Medulla oblongata (tissue), 1 donor: Measurements from ENCODE around the gene PET100.
"Not testable (repeated sequence)": the region's sequence is repeated elsewhere in the genome, so short reads cannot be mapped to it uniquely, and the experiment has no call there.

Experiments
- DNase-seq: peaks from one replicate; pipeline ENCODE4 v3.0.0-alpha.2; 2015; ENCODE audit errors: extremely low spot score

The PET100 gene

DNA sequence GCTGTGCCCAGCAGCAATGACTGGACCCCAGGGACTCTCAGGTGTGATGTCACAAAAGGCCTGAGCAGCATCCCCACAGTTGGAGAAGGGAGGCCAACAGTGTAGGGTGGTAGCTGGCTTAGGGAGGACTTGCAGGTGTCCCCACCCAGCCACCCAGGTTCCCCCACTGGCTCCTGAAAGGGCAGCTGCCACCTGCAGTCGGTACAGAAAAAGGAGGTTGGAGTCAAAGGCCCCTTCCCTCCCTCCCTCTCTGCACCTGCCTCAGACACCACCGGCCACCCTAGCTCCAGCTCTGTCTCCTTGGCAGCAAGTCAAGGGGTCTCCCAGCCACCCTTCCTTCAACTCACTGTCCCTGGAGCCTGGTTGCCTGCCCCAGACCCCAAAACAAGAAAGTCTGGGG lies 4.1 kb downstream of the PET100 start, which contains the start of gene PCP2:
Gene PCP2, minus strand, starts transcription at position 22 of the 400 bp plus-strand sequence. CDS start 262 bp downstream, outside the sequence.
- DNase-seq, result no peak

DNA sequence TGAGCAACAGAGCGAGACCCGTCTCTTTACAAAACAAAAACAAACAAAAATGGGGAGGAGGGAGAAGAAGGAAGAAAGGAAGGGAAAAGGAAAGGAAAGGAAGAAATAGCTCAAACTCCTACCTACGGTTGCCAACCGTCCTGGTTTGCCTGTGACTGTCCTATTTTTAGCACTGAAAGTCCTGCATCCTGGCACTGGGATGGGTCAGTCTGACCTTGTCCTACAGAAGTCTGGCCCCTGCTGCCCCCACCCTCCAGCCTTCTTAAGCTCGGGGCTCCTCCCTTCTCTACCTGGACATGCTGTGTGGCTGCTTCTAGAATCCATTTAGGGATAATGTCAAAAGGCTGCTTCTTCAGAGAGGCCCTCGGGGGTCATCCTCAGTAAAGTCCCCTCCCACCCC lies 6.1 kb downstream of the PET100 start:
- no peak for DNase-seq

DNA sequence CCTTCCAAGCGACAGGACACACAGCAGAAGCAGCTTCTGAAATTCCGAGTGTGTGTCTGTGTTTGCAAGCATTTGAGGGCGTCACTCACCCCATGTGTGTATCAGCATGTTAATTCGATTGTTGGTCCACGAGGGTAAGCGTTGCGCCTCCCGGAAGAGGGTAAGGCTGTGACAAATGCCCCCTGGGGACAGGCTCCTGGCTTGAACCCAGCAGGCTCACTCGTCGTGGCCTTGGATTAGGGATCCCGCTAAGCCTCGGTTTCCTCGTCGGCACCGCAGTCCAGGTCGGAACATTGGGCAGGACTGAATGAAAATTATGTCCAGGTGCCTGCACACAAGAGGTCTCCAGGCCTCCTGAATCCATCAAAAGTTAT lies 6.7 kb downstream of the PET100 start:
- no peak for DNase-seq

DNA sequence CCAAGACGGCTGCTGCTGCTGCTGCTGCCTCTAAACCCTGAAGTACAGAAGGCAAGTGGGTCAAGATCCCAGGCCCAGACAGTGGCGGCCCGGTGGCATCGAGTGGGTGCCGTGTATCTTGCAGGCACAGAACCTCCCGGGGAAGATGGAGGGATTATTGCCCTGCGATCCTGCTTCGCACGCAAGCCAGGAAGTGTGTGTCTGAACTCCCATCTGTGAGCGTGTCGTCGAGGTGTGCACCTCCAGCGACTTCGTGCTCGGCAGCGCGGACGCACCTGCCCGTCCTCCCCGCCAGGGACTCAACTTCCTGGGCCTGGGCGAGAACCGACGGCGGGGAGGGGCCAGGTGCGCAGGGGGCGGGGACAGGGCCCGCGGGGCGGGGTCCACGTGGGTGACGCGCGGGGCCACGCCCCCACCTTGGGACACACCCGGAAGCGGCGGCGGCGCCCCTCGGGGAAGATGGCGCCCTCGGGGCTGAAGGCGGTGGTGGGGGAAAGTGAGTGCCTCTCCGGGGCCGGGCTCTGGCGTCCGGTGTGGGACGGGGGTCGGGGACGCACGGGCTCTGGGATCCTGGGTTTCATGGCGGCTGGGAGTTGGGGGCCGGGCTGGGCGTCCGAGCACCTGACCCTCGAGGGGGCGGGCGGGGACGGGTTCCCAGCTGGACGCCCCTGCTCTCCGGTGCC lies 7.2 kb downstream of the PET100 start, which contains the start of gene STXBP2:
Gene STXBP2, plus strand, starts transcription at position 420 of the 683 bp plus-strand sequence. Its CDS starts 40 bp downstream, at position 460.
- no peak for DNase-seq

DNA sequence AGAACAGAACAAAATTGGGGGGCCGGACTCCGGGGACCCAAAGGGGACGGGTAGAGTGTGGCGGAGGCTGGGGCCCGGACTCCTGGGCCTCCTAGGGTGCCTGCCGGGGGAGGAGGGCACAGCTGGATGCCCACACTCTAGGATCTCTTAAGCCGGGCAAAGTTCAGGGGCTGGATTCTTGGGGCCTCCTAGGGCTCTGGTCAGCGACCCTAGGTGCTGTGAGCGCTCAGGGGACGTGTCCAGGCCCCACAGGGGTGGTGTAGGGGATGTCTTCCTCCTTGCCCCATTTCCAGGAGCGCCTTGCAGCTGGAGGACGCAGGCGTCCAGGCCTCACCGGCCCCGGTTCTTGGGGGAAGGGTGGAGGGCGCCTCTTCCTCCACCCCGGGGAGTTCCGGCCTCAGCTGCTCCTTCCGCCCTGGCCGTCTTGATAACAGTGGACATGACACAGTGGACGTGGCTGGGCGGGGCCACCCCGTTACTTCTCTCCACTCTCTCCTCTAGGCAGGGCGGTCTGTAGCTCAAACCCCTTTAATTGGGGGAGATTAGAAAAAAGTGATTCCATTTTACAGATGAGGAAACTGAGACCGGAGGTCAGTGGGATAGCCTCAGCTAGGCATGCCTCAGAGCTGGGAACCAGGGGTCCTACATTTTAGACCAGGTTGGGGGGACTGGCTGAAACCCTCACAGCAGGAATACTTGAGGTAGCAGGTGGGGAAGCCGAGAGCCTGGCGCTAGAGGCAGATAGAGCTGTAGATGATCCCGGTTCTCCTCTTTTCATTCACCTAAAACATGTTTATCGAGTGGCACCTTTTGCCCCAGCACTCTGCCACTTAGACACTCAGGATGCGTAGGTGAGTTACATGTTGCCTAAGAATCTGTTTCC lies 8.0 kb downstream of the PET100 start:
- DNase-seq, result no peak

DNA sequence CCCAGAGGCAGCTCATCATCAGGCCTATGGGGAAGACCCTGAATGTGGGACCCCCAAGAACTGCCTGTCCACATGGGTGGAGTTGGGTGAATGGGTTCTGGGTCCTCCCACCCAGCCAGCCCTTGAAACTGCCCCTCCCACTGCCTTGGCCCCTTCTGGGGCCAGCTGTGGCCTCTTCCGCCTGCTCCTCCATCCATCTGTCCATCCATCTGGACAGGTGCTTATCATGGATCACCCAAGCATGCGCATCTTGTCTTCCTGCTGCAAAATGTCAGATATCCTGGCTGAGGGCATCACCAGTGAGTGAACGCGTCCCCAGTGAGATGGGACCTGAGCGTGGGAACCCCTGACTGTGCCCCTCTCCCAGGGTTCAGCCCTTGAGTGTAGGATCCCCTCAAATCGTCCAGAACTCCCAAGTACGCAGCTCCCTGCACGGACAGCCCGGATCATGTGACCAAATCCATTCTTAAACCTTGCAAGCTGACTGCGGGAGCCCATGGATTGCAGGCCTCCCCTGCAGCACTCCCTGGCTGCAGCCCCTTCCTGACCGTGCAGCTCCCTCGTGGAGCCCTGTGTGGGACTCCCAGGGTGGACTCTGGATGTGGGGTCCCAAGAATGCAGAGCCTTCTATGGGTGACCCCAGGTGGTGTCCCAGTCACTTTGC lies 9.3 kb downstream of the PET100 start:
- DNase-seq, result no peak

DNA sequence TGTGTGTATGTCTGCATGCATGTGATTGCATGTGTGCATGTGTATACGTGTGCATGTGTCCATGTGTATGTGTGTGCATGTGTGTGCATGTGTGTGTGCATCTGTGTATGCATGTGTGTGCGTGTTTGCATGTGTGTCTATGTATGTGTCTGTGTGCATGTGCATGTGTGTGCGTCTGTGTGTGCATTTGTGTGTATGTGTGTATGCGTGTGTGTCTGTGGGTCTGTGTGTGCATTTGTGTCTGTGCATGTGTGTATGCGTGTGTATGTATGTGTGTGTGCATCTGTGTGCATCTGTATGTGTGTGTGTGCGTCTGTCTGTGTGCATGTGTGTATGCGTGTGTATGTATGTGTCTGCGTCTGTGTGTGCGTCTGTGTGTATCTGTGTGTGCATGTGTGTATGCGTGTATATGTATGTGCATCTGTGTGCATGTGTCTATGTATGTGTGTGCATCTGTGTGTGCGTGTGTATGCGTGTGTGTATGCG lies 10.3 kb downstream of the PET100 start:
- DNase-seq, result no peak

DNA sequence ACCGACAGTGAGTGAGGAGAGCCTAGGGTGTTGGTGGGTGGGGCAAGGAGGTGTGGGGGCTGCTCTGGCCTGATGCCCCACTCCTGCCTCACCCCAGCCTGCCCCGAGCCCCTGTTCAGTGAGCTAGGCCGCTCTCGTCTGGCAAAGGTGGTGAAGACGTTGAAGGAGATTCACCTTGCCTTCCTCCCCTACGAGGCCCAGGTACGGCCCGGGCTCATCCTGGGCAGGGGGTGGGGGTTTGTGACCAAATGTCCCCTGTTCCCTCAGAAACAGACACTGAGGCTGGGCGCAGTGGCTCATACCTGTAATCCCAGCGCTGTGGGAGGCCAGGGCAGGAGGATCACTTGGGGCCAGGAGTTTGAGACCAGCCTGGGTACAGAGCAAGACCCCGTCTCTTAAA lies 11.2 kb downstream of the PET100 start:
- DNase-seq, result no peak

DNA sequence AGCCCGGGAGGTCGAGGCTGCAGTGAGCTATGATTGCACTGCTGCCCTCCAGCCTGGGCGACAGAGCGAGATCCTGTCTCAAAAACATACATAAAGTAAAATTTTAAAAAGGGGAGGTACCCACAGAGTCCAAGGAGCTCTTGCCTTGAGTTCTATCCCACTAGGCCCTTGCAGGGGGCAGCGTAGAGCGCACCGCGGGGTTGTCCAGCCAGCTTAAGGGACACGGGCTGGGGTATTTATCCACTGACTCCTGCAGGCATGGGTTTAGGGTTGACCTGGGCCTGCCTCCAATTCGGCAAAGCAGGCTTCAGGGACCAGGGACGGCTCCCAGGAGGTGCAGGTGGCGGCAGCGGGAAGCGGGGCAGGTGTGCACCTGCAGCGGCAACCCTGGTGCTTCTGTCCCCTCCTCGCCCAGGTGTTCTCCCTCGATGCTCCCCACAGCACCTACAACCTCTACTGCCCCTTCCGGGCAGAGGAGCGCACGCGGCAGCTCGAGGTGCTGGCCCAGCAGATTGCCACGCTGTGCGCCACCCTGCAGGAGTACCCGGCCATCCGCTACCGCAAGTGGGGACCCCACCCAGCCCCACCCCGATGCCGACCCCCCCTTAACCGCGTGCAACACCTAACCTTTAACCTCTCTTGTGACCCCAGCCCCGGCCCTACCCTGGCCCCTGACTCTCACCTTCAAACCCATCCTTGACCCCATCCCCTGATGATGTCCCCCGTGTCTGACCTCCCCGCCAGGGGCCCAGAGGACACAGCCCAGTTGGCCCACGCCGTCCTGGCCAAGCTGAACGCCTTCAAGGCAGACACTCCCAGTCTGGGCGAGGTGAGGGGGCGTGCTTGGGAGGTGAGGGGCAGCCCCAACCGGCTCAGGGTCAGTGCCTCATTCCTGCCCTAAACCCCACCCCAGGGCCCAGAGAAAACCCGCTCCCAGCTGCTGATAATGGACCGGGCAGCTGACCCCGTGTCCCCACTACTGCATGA lies 12.0 kb downstream of the PET100 start:
- DNase-seq, result no peak

DNA sequence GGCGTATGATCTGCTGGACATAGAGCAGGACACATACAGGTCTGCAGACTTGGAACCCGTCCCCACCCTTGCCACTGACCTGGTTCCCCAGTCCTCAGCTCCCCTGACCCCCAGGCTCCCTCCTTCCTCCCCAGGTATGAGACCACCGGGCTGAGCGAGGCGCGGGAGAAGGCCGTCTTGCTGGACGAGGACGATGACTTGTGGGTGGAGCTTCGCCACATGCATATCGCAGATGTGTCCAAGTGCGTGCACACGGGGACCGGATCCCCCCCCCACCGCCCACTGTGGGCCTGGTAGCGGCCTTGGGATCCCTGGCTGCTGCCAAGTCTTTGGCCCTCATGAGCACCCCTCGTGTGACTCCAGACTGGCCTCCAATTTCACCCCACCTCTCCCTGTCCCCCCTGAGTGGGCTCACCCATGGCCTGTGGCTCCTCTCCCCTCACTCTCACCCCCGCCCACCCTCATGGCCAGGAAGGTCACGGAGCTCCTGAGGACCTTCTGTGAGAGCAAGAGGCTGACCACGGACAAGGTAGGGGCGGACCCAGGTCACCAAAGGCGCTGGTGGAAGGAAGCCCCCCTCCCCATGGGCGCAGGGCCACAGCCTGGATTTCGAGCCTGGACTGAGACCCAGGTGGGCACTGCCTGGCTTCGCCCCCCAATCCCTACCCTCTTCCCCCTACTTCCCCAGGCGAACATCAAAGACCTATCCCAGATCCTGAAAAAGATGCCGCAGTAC lies 12.9 kb downstream of the PET100 start:
- DNase-seq, result no peak

DNA sequence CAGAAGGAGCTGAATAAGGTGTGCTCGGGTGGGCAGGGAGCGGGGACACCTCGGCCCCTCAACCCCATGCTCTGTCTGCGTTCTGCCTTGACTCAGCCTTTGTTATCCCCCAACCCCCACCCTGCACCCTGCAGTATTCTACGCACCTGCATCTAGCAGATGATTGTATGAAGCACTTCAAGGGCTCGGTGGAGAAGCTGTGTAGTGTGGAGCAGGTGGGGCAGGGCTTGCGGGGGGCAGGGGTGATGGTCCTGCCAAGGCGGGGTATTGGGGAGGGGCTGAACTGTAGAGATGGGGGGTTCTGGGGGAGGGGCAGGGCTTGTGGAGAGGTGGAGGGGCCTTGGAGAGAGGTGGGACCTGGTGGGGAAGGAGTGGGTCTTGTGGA lies 13.4 kb downstream of the PET100 start:
- no peak for DNase-seq

DNA sequence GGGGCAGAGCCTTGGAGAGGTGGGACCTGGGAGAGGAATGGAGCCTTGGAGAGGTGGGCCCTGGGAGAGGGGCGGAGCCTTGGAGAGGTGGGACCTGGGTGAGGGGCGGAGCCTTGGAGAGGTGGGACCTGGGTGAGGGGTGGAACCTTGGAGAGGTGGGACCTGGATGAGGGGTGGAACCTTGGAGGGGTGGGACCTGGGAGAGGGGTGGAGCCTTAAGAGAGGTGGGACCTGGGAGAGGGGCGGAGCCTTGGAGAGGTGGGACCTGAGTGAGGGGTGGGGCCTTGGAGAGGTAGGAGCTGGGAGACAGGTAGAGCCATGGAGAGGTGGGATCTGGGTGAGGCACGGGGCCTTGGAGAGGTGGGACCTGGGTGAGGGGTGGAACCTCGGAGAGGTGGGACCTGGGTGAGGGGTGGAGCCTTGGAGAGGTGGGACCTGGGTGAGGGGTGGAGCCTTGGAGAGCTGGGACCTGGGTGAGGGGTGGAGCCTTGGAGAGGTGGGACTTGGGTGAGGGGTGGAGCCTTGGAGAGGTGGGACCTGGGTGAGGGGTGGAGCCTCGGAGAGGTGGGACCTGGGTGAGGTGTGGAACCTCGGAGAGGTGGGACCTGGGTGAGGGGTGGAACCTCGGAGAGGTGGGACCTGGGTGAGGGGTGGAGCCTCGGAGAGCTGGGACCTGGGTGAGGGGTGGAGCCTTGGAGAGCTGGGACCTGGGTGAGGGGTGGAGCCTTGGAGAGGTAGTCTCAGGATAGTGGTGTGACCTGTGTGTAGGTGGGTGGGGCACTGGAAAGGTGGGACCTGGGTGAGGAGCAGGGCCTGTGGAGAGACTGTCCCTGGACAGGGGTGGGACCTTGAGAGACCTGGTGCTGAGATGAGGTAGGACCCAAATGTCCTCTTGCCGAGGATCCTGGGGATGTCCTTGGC lies 14.3 kb downstream of the PET100 start:
- not testable (repeated sequence) for DNase-seq

DNA sequence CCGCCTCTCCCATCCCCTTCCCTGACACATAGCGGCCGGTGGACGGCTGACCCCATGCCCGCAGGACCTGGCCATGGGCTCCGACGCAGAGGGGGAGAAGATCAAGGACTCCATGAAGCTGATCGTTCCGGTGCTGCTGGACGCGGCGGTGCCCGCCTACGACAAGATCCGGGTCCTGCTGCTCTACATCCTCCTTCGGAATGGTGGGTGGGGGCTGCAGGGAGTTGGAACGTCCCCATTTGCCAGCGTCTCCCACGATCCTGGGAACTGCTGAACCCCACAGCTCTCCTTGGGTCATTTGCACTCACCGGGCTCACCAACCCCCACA lies 14.9 kb downstream of the PET100 start:
- DNase-seq, result no peak

DNA sequence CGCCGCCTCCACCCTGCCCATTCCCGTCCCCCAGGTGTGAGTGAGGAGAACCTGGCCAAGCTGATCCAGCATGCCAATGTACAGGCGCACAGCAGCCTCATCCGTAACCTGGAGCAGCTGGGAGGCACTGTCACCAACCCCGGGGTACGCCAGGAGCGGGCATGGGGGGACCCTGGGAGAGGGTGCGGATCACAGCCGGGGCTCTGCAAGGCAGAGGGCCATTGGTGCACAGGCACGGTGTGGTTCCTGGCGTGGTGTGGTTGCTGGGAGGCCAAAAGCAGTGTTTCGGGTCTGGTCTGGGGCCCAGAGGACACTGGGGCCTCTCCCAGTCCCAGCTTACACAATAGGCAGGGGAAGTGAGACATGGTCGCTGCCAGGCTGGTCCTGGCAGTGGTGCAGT lies 15.6 kb downstream of the PET100 start:
- DNase-seq, result no peak

DNA sequence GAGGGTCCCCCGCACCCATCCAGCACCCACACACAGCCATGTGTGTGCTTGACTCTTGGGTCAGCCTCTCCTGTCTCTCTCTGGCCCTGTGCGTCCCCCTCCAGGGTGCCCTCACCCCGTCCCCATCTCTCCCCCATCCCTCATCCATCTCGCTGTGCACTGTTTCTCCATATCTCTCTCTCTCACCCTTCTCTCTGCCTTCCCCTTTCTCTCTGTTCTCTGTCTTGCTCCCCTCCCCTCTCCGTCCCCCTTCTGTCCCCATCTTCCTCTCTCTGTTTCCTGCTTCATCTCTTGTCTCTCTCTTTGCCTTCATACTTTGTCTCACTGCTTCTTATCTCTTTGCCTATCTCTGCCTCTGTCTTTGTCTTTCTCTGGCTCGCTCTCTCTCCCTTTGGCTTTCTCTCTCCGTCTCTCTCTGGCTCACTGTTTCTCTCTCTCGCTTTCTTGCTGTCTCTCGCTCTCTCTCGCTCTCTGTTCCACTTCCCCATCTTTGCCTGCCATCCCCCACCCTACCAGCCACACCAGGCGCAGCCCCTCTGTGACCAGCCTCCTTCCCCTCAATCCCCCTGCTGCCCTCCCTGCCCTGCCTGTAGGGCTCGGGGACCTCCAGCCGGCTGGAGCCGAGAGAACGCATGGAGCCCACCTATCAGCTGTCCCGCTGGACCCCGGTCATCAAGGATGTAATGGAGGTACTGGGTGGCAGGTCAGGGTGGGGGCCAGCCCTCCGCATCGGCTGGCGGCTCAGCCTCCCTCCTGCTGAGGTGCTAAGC lies 16.2 kb downstream of the PET100 start:
- DNase-seq, result no peak

DNA sequence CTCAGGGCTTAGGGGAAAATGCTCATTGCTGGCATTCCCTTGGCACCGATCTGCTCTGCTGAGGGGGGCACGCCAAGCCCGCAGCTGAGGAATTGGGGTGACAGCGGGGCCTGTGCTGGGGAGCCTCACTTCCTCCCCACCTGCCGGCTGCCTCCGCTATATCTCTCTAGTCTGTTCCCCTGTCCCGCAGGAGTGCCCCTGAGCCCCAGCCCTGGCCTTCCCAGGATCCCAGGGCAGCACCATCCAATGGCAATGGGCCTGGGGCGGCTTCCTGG lies 16.8 kb downstream of the PET100 start:
- no peak for DNase-seq

DNA sequence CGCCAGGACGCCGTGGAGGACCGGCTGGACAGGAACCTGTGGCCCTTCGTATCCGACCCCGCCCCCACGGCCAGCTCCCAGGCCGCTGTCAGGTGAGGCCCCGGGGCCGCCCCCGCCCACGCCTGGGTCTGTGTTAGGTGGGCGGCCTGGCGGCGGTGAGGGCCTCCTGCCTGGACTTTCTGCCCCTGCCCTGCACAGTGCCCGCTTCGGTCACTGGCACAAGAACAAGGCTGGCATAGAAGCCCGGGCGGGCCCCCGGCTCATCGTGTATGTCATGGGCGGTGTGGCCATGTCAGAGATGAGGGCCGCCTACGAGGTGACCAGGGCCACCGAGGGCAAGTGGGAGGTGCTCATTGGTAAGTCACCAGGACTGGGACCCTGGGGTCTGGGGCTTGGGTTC lies 17.6 kb downstream of the PET100 start:
- DNase-seq, result no peak

DNA sequence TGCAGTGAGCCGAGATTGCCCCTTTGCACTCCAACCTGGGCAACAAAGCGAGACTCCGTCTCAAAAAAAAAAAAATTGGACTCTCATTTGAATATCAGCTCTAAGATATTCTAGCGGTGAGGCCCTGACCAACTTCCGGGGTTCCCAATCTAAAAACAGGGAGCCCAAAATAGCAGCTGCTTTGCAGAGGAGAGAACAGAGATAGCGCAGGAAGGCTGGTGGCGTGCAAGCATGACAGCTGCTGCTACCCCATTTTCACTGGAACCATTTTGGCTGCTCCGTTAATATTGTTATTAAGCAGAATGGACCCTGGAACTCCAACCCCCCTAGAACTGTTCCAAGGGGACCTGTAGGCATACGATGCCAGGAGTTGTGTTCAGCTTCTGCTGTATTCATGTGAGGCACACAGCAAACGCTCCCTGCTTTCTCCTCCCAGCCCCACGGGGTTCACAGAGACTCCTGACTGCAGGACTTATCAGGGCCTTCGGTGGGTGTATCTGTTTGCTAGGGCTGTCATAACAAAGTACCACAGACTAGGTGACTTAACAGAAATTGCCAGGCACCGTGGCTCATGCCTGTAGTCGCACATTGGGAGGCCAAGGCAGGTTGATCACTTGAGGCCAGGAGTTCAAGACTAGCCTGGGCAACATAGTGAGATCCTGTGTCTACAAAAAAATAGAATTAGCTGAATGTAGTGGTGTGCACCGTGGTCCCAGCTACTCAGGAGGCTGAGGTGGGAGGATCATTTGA lies 18.8 kb downstream of the PET100 start:
- no peak for DNase-seq
